NCI-H774 (cell line): ENCODE results near the gene ABL1.

Experiments
- DNase-seq: peaks from one replicate; lab custom pipeline; 2025; lab: John Stamatoyannopoulos, UW

ABL1 gene

GRCh38 chr9:130872093-130872492 is 37.0 kb downstream of the ABL1 start:
- no peak for DNase-seq

GRCh38 chr9:130872508-130872907 is 37.5 kb downstream of the ABL1 start:
- no peak for DNase-seq

GRCh38 chr9:130872912-130873503 is 38.0 kb downstream of the ABL1 start:
- DNase-seq = no peak

- no peak for DNase-seq
Observed at GRCh38 chr9:130873966-130874365, 38.9 kb downstream of the ABL1 start.

- no peak for DNase-seq
Observed at GRCh38 chr9:130874783-130875182, 39.7 kb downstream of the ABL1 start.

- DNase-seq = no peak
Observed at GRCh38 chr9:130877300-130877699, 42.2 kb downstream of the ABL1 start.

GRCh38 chr9:130878295-130878694 is 43.2 kb downstream of the ABL1 start:
- no peak for DNase-seq

- DNase-seq = no peak
Observed at GRCh38 chr9:130879863-130880411, 44.9 kb downstream of the ABL1 start.

- DNase-seq = no peak
Observed at GRCh38 chr9:130880599-130881220, 45.7 kb downstream of the ABL1 start.

GRCh38 chr9:130881516-130881915 is 46.5 kb downstream of the ABL1 start:
- no peak for DNase-seq

- DNase-seq = no peak
Observed at GRCh38 chr9:130882696-130883225, 47.7 kb downstream of the ABL1 start.

- DNase-seq = no peak
Observed at GRCh38 chr9:130883479-130883878, 48.4 kb downstream of the ABL1 start.

- no peak for DNase-seq
Observed at GRCh38 chr9:130884111-130884531, 49.1 kb downstream of the ABL1 start.

GRCh38 chr9:130884542-130885483 is 49.8 kb downstream of the ABL1 start:
- DNase-seq = no peak

- DNase-seq = no peak
Observed at GRCh38 chr9:130885484-130886375, 50.7 kb downstream of the ABL1 start.

- no peak for DNase-seq
Observed at GRCh38 chr9:130886981-130887380, 51.9 kb downstream of the ABL1 start.

GRCh38 chr9:130887494-130888144 is 52.6 kb downstream of the ABL1 start:
- no peak for DNase-seq

GRCh38 chr9:130888146-130888885 is 53.3 kb downstream of the ABL1 start:
- DNase-seq = no peak

GRCh38 chr9:130890124-130890523 is 55.1 kb downstream of the ABL1 start:
- DNase-seq = no peak
